Measurements from ENCODE around the gene G6PD. TPM values are rescaled to one million over a fixed set of nuclear protein-coding genes. Genes with fewer than 3 reads are reported as not detected.
"Not testable (repeated sequence)": the region's sequence is repeated elsewhere in the genome, so short reads cannot be mapped to it uniquely, and the experiment has no call there.

Gene G6PD
- polyA plus RNA-seq, 3 donors: 39.2 to 46.8 (median 40.5) TPM

DNA sequence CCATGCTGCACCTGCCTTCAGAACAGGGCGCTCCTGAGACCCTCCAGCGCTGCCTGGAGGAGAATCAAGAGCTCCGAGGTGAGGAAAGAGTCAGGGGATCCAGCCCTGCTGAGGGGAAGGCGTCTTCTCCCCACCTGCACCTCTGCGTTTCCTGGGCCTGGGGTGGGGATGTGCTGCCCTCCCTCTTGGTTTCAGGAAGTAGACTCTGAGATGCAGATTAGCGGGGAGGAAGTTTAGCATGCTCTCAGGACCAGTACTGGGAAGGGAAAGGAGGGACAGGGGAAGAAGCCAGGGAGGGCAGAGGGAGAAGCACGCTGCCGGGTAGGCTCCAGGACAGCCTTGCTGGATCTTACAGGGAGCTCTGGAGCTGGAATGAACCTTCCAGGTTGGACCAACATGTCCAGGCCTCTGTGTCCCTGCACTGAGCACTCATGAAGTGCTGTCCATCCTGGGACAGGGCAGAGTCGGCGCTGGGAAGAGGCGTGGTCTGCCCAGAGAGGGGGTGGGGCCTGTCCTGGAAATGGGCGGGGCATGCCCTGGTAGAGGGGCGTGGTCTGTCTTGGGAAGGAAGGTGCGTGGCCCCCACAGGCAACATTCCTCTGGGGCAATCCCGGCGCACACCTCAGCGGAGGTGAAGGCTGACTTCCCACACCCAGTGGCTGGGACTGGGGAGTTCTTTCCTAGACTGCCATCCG, 5.6 kb upstream of the G6PD start:
- DNase-seq (ENCODE audit: extremely low read depth in 1 of 11, low read depth in 9 of 11, low spot score in 4 of 11): not testable (repeated sequence)

DNA sequence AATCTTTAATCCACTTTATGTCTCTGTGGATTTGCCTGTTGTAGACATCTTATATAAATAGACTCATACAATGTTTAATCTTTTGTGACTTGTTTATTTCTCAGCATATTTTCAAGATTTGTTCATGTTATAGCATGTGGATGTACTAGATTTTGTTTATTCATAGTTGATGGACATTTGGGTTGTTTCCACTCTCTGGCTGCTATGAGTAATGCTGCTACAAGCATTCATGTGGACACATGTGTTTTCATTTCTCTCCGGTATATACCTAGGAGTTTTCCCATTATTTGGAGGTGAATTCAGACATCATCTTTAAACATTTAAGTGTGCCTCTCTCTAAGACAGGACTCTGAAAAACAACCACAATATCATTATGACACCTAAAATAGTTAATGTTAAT, 3.1 kb upstream of the G6PD start:
- DNase-seq (ENCODE audit: extremely low read depth in 1 of 11, low read depth in 9 of 11, low spot score in 4 of 11): no peak

DNA sequence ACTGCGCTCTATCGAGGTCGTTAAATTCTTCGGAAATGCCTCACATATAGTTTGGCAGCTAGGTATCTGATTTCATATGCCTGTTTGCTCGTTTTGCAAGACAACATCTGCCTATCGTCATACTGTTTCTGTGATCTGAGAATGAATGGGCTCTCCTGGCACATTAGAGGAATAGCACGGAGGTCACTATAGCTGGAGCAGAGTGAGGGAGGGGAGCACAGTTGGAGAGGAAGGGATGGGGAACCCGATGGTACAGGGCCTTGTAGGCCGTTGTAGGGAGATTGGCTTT, 1.3 kb upstream of the G6PD start:
- DNase-seq (ENCODE audit: extremely low read depth in 1 of 11, low read depth in 9 of 11, low spot score in 4 of 11): no peak

DNA sequence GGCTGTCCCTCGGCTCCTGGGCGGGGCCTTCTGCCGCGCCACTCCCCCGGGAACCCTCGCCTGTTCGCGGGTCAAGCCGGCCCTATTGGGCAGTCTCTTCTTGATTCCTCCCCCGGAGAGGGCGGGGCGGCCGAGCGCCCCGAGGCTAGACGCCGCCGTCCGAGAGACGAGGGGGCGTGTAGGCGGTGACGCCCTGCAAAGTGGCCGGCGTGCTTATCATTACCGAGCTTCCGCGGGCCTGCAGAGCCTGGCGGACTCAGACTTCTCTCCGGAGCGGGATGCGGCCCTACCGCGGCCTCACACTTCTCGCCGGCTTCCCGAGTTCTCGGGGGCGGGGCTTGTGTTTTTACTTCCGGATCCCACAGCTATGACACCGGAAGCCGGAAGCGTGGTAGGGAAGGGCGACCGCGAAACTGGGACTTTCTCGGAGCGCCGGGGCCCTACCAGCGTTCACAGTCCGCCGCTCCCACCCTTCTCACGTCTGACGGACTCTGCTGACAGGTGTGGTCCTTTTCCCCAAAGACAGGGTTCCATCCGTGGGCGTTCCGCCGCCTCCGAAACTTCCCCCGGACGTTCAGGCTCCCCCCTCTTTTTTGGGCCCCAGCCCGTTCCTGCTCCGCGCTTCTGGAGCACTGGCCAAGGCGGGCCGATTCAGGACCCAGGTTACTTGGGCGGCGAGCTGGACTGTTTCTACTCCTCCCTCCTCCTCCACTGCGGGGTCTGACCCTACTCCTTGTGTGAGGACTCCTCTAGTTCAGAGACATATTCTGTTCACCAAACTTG, 790 bp upstream of the G6PD start, which contains the start of gene IKBKG:
TSS of gene IKBKG (plus strand) at position 376 of the 783 bp plus-strand sequence. CDS start 4,383 bp downstream, outside the sequence.
- peak; percentile 64 to 87 (median 79) for DNase-seq (ENCODE audit: extremely low read depth in 1 of 11, low read depth in 9 of 11, low spot score in 4 of 11)

DNA sequence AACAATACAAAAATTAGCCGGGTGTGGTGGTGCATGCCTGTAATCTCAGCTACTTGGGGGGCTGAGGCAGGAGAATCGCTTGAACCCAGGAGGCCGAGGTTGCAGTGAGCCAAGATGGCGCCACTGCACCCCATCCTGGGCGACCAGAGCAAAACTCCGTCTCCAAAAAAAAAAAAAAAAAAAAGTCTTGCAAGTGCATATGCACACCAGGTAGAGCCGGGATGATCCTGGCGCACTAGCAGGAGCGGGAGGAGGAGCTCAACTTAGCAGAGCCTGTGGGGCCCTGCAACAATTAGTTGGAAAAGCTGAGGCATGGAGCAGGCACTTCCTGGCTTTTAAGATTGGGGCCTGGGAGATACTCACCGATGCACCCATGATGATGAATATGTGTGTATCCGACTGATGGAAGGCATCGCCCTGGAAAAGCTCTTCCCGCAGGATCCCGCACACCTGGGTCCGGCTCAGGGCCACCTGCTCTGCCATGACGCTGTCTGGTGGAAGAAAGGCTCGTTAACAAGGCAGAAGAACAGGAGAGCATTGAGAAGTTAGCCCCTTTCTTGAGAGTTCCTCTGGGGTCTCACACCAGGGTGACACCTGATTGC, 872 bp downstream of the G6PD start:
- DNase-seq (ENCODE audit: extremely low read depth in 1 of 11, low read depth in 9 of 11, low spot score in 4 of 11): no peak

DNA sequence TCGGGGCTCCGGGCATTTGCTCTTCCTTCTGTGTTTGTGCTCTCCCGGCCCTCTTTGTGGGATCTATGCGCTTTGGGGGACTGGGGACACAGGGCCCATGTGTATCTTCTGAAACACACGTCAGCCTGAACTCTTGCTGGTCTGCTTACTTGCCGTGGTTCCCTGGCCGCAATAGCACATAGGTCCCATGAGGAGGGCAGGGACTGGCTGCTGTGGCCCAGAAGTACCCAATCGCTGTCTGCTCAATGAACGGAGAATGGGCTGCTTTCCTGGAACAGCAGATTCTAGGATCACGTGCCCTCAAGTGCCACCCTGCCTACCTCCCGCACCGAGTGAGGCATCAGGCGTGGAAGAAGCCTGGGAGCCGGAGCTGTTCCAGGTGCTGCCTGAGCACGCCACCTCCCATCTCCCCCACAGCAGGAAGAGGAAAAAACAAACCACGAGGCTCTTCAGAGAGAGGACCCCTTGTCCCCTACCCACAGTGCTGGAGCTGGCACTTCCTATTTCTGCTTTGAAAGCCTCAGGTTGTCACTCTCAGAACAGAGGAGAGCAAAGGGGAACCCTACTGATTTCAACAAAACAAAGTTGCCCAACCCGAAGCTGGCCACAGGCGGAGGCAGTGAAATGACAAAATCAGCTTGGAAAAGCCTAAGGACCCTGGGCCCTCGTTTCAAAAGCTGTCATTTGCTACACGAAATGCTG, 3.8 kb downstream of the G6PD start:
- DNase-seq (ENCODE audit: extremely low read depth in 1 of 11, low read depth in 9 of 11, low spot score in 4 of 11): no peak

DNA sequence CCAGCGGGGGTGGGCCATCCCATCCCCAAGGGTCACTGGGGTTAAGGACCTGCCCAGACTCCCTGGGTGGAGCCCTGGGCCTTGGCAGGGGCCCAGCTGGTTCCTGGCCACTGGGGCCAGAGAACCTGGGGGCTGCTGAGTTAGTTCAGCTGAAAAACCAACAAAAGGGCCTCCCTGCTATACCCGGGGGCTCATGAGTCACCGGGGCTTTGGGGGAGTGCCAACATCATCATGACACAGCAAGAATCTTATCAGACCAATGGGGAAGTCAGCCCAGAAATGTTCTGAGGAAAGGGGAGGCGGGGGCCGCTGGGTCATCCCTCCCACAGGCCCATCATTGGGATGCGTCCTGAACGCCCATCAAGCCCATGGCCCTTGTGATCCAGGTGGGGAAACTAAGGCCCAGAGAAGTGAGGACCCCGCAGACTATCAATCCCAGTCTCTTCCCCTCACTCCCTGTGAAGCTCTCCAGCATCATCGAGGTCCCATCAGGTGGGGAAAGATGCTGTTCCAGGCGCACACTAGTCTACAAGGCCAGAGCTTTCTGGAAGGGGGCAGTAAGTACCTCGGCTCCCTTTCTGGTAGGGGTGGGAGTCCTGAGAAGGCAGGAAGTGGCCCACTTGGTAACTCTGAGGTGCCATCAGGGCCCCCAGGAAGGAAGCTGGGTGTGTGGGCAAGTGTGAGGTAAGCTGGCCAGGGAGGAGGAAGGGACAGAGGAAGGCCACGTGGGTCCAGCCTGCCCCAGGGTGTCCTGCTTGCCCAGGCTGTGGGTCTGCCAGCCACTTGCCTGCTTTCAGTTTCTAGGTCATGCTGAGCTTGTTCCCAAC, 4.5 kb downstream of the G6PD start:
- no peak for DNase-seq (ENCODE audit: extremely low read depth in 1 of 11, low read depth in 9 of 11, low spot score in 4 of 11)

DNA sequence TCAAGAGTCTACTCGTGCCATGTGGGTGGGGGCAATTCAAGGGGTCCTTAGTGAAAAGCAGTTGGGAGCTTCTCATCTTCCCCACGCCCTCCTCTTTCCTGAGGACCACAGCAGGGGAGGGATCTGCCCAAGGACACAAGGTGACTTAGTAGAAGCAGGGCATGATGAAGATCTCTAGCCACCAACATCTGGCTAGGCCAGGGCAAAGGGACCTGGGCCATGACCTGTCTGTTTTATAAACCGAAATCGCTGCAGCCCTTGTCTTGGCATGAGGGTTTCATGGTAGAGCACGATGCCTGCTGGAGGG, 5.1 kb downstream of the G6PD start:
- DNase-seq (ENCODE audit: extremely low read depth in 1 of 11, low read depth in 9 of 11, low spot score in 4 of 11): no peak

DNA sequence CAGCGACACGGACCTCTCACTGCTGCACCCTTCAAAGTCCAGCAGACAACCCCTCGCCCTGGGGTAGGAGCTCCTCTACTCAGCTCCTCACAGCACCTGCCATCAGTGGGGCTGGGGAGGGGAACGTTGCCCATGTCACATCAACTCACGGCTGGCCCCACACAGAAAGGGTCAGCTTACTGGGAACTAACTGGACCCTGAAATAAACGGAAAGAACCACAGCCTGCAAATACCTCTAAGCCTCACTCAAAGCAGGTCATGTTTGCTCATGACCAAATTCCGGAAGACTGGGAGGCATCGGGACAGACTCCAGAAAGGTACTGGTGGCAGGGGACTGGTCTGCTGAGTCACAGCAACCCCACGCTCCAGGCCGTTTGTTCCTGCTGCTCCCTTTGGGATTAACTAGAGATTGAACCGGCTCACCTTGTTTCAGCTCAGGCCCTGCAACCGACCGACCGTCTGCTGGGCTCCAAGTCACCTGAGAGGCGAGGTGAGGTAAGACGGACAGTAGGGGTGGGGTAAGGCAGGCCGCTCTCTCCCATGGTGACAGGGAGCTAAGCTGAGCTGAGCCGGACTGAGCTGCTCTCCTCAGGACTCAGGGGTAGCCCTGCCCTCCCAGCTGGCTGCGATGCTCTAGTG, 5.6 kb downstream of the G6PD start:
- DNase-seq (ENCODE audit: extremely low read depth in 1 of 11, low read depth in 9 of 11, low spot score in 4 of 11): no peak

DNA sequence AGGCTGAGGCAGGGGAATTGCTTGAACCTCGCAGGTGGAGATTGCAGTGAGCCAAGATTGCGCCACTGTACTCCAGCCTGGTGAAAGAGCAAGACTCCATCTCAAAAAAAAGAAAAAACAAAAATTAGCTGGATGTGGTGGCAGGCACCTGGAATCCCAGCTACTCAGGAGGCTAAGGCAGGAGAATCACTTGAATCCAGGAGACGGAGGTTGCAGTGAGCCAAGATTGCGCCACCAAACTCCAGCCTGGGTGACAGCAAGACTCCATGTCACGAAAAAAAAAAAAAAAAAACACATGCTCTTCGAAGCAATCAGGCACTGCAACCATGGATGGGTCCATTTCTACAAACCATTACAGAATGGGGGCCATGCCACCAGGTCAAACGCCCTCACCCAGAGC, 6.3 kb downstream of the G6PD start:
- not testable (repeated sequence) for DNase-seq (ENCODE audit: extremely low read depth in 1 of 11, low read depth in 9 of 11, low spot score in 4 of 11)

DNA sequence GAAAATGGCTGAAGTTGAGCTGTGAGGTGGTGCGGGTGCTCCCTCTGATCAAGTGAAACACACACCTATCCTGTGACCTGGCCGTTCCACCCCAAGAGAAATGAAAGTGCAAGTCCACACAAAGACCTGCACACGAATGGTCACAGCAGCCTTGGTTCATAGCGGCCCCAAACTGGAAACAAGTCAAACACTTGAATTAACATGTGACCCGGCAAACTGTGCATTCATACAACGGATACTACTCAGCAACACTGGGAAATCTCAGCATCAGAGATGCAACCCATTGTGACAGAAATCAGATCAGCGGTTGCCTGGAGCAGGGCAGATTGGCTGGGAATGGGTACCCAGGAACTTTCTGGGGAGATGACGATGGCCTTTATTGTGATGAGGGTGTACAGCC, 7.6 kb downstream of the G6PD start:
- no peak for DNase-seq (ENCODE audit: extremely low read depth in 1 of 11, low read depth in 9 of 11, low spot score in 4 of 11)

DNA sequence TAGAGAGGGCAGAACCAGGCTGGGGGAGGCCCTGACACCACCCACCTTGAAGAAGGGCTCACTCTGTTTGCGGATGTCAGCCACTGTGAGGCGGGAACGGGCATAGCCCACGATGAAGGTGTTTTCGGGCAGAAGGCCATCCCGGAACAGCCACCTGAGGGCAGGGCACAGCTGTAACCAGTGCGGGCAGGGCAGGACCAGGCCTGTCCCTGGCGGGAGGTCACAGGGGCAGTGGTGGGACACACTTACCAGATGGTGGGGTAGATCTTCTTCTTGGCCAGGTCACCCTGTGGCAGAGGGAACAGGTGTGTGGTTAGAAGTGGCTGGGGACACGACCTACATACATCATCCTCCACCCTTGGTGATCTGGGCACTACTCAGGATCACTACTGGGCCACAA, 10.8 kb downstream of the G6PD start:
- DNase-seq (ENCODE audit: extremely low read depth in 1 of 11, low read depth in 9 of 11, low spot score in 4 of 11): no peak

DNA sequence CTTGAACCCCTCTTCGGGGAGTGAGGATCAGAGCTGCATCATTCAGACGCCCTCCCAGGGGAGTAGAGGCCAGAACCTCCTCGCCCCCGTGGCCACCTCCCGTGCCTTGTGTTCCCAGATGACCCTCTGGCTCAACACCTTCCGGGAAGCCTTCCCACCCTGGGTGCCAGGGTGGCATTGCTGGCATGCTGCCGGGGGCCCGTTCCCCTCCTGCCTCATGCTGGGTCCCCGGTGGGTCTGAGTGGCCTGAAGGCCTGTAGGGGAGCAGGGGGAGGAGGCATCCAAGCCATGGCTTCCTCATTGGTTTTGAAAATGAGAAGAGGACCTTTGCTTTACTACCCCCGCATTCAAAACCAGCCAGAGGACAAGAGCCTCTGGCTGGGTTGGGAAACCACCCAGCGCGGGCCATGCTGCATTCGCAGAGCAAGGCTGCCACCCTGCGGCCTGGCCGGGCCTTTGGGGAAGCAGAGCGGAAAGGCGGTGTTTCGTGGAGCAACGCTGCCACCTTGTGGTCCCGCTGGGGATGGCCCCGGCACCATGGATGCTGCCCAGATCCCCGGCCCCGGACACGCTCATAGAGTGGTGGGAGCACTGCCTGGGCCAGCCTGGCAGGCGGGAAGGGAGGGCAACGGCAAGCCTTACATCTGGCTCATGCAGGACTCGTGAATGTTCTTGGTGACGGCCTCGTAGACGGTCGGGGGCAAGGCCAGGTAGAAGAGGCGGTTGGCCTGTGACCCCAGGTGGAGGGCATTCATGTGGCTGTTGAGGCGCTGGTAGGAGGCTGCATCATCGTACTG, 11.9 kb downstream of the G6PD start:
- peak in 9 of 11 donors; percentile 44 to 72 (median 61) for DNase-seq (ENCODE audit: extremely low read depth in 1 of 11, low read depth in 9 of 11, low spot score in 4 of 11)

DNA sequence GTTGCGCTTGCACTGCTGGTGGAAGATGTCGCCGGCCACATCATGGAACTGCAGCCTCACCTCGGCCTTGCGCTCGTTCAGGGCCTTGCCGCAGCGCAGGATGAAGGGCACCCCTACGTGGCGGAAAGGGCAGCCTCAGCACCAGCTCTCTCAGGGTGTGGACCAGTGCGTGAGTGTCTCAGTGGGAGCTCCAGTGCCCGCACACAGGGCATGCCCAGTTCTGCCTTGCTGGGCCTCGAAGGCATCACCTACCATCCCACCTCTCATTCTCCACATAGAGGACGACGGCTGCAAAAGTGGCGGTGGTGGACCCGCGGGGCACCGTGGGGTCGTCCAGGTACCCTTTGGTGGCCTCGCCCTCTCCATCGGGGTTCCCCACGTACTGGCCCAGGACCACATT, 14.0 kb downstream of the G6PD start:
- DNase-seq (ENCODE audit: extremely low read depth in 1 of 11, low read depth in 9 of 11, low spot score in 4 of 11): no peak

DNA sequence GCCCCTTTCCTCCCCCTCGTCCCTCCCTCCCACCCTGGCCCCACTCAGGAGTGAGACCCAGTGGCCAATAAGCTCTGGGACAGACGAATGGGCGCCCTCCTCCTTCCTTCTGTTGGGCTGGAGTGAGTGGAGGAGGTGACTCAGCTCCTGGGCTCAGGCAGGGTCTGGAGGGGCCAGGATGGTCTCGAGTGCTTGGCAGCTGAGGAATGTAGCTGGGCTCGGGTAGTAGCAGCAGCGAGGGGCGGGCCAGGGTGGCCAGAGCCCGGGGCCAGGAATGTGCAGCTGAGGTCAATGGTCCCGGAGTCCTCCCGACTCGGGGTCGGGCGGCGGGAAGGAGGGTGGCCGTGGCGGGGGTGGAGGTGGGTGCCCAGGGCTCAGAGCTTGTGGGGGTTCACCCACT, 15.0 kb downstream of the G6PD start:
- DNase-seq (ENCODE audit: extremely low read depth in 1 of 11, low read depth in 9 of 11, low spot score in 4 of 11): no peak

DNA sequence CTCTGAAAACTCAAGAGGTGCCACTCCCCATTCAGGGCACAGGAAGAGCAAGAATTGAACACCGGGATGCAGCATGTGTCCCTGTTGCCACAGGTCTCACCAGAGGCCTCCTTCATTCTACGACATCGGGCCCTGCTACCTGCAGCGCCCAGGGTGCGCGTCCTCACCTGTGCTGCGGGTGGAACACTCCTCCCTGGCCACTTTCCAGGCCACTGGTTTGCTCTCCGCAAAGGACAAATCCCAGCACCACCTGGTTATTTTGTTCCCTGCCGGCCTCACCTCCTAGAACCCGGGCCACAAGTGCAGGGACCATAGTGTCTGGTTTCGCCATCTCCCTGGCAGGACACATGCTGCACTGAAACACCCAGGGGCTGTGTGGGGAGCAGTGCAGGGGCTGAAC, 16.4 kb downstream of the G6PD start:
- no peak for DNase-seq (ENCODE audit: extremely low read depth in 1 of 11, low read depth in 9 of 11, low spot score in 4 of 11)

DNA sequence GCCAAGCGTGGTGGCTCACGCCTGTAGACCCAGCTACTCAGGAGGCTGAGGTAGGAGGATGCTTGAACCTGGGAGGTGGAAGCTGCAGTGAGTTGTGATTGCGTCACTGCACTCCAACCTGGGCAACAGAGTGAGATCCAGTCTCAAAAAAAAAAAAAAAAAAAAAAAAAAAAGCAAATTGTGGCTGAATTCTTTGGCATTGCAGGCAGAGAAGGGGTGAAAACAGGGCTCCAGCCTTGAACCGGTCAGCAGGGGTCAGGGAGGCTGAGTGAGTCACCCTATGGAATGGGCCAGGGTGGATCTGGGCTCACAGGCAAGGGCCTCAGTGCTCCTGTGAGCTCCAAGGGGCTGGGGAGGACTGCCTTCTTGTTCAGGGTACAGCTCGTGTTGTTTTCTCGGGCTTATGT, 17.4 kb downstream of the G6PD start:
- no peak for DNase-seq (ENCODE audit: extremely low read depth in 1 of 11, low read depth in 9 of 11, low spot score in 4 of 11)

Measured in renal cortex interstitium (tissue), 11 donors.